Measurements from ENCODE around the gene LRP10.

Gene LRP10

DNA sequence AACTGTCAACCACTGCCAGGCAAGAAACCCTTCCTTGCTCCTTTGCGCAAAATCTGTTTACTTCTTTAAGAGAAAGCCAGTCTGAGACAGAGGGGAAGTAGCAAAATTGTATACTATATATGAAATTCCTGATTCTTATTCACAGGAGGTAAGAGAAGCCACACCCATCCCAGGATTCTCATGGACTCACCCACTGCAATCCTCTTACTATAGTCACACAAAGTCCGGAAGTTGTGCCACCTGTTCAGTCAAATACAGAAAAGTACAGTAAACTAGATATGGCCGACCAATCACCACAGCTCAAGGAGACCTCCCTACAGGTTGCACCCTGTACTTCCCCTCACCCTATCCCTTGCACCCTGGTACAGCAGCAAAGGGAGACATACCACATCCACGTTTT, 54.8 kb downstream of the LRP10 start:
- ATAC-seq (no peak), DNase-seq (no peak)
- Mint-ChIP-seq H3K36me3 (ENCODE audit: low read depth) (peaks cover 54% of the 10 kb centered on the region), H3K4me1 (peaks cover 24% of the 10 kb centered on the region), H3K27ac (no peak overlapping the region), H3K4me3 (no peak overlapping the region), H3K9me3 (no peaks in the 10 kb centered on the region), H3K27me3 (no peaks in the 10 kb centered on the region)

DNA sequence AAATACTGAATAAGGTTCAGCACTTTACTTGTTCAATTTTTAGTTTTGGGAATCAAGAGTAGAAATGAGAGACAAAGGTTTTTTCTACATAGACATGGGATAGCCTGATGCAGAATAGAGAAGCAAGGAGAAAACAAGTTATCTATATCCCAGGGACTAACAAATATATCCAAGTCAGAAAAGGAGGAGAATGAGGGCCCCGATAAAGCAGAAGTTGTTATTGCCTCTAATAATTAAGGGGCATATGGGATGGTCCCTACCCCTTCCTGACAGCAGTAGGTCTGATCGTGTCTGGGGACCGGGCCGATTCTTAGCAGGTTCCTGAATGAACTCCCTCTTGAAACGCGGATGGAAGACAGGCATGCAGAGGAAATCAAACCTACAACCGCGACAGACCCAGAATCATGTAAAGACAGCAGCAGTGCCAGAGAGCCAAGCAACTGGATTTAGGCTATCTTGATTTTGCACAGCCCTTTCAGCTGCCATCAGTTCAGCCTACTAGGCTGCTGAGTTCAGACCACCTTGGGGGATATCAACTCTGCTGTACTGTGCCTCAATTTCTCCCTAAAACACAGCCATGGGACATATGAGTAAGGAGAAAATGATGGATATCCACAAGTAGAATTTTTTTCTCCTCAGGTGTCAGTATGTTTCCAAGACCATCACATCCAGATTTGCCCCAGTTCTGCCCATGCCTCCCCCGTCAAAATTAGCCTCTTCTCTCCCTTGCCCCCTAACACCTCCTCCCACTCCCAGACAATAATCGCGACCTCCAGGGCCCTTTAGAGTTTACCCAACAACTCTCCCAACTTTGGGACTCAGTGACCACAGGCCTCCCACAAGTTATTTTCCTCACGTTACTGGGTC, 56.9 kb downstream of the LRP10 start:
- no peaks in the 10 kb centered on the region for H3K9me3 Mint-ChIP-seq
- peaks cover 42% of the 10 kb centered on the region for H3K36me3 Mint-ChIP-seq (ENCODE audit: low read depth)
- H3K27me3 Mint-ChIP-seq = no peaks in the 10 kb centered on the region
- peaks cover 37% of the 10 kb centered on the region for H3K4me1 Mint-ChIP-seq
- no peak overlapping the region for H3K27ac Mint-ChIP-seq
- H3K4me3 Mint-ChIP-seq = no peak overlapping the region
- DNase-seq (no peak), ATAC-seq (no peak)

DNA sequence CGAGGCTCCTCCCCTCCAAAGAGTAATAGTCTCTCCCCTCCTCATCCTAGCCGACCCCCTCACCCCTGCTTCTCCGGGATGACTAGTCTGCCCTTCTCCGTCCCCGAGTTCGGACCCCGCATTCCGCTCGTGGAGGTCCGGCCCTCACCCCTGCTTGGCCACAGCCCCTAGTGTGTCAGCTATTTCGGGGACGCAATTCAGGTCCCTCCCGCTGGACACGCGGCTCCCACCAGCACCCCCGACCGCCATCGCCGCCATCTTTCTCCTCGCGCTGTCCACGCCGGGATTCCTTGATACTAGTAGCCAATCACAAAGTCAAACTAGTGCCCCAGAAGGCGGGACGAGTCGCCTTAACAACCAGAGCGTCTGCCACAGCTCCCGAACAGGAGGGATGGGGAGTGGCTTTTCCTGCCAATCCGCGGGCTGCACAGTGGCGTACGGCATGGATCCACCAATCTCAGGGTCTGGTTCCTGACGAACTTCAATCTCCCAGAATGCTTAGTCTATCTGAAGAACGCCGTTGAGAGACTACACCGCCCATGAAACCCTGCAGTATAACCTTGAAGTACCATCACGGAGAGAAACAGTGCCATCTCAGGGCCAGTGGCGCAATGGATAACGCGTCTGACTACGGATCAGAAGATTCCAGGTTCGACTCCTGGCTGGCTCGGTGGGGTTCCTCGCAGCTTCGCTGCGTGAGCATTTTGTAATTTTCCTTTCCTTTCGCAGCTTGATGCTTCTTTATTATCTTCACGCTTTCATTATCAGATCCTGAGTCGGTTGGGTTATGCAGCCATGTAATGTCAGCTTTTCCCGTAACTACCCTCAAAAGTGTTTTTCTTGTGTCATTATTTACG, 57.8 kb downstream of the LRP10 start, which contains the start of gene PRMT5:
TSS of gene PRMT5 (minus strand) at position 273 of the 857 bp plus-strand sequence. CDS start at position 258, 15 bp downstream.
- no peak within 1 kb of the TSS for H3K4me3 Mint-ChIP-seq
- H3K4me1 Mint-ChIP-seq = peaks cover 37% of the 10 kb centered on the region
- no peak within 1 kb of the TSS for H3K27ac Mint-ChIP-seq
- ATAC-seq (peak; percentile 97), DNase-seq (peak; percentile 93)
- peaks cover 34% of the 10 kb centered on the region for H3K36me3 Mint-ChIP-seq (ENCODE audit: low read depth)
- no peaks in the 10 kb centered on the region for H3K9me3 Mint-ChIP-seq
- no peaks in the 10 kb centered on the region for H3K27me3 Mint-ChIP-seq

DNA sequence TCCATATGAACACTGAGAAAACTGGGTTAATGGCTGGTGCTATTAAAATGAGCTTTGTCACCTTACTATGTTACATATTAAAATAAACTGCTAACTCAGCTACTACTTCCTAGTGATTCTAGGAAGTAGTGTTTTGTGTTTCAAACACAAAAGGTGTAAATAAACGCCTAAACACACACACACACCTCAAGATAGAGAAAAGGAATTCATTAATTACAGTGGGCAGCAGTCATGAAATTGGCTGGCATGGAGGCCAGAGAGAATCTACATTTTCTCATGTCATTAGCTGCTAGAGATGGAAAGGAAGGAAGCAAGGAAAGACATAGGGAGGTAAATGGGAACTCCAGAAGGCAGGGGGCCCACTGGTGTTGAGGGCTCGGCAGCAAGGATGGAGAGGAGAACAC, 58.4 kb downstream of the LRP10 start:
- peaks cover 37% of the 10 kb centered on the region for H3K4me1 Mint-ChIP-seq
- no peaks in the 10 kb centered on the region for H3K27me3 Mint-ChIP-seq
- no peak overlapping the region for H3K4me3 Mint-ChIP-seq
- DNase-seq = no peak
- H3K9me3 Mint-ChIP-seq = no peaks in the 10 kb centered on the region
- peaks cover 28% of the 10 kb centered on the region for H3K36me3 Mint-ChIP-seq (ENCODE audit: low read depth)
- ATAC-seq = no peak
- no peak overlapping the region for H3K27ac Mint-ChIP-seq
